HG03139 (cell line): ENCODE results near the gene STAT5A.
A peak's percentile ranks its signal among the peaks of the same experiment; 100 is the strongest.
"Not testable (repeated sequence)": the region's sequence is repeated elsewhere in the genome, so short reads cannot be mapped to it uniquely, and the experiment has no call there.

Experiments used
- ATAC-seq: cut with Tn5 transposase; IDR thresholded peaks from one replicate; pipeline ENCODE4 v1.9.1; 2021; ENCODE audit not compliant: unreplicated experiment

Gene STAT5A

DNA sequence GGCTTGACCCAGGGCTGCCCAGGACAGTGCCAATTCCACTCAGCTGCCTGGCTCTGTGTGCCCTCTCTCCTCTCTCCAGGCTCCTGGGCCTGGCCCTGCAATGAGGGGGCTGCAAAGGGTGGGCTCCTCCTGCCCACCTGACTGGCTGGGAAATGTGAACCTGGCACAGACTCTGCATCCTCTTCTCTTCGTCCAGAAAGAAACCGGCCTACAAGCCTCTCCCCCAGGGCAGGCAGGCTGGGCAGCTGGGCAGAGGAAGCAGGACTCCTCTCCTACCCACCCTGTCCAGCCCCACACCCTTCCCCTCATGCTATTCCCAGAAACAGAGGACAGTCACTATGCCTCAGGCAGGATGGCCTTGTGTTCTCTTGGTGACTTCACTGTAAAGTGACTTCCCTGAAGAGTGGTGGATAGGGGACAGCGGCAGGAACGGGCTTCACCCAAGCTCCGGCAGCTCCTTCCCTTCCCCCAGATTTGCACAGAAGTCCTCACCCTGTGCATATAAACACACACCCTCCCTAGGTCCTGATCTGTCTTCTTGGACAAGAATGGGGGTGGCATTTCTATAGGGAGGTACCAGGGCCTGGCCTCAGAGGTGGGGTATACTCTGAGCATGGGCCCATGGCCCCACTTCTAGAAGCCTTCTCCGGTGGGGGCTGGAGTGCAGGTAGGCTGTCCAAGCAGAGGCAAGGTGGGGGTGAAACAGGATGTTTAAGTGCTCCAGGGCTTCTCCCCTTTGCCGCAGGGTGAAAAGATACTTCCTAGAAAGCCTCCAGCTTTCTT, 4.9 kb upstream of the STAT5A start:
- ATAC-seq, result no peak

DNA sequence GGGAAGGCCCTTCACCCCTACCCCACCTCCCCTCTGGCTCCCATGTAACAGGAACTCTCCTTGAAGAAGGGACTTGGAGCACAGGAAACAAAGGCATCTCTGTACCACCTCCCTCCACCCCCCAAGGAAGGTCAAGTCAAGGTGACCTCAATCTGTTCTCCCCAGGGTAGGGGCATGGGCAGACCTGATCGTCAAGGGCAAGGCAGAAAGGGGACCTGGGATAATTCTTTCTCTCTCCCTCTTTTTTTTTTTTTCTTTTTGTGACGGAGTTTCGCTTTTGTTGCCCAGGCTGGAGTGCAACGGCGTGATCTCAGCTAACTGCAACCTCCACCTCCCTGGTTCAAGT, 4.3 kb upstream of the STAT5A start:
- no peak for ATAC-seq

DNA sequence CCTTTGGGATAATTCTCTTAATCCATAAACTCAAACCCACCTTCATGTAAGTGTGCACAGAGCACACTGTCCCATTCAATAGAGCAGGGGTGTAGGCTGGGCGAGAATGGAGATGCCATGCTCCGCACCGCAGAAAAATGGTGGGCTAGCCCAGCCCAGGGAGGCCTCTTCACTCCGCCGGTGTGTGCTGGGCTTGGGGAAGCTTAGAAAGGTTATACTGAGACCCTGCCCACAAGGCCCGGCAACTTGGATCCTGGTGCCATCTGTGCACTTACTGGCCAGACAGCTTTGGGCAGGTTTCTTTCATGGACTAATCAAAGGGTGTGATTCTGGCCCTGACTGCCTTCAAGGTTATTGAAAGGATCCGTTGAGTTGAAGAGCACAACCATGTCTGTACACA, 3.7 kb upstream of the STAT5A start:
- no peak for ATAC-seq

DNA sequence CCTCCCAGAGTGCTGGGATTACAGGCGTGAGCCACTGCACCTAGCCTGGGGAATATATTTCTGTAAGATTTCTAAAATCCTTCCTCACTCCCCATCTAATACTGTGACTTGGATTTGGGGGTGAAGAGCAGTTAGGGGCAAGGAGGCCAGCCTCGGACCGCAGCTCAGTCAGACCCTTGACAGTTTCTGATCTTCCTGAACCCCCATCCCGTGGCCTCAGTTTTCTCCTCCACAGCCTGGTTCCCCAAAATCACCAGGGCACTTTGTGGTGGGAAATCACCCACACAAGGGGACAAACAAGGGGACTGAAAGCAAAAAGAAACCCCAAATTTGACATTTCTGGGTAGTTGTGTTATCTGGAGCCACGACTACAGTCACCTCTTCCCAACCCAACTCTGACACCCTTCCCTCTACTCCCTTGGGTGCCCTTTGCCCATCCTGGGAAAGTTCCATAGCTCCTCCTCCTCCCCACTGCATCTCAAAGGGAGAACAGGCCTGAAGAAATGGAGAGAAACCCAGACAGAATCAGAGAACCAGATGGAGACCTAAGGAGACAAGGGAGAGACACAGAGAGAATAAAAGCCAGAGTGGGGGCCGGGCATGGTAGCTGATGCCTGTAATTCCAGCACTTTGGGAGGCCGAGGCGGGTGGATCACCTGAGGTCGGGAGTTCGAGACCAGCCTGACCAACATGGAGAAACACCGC, 2.8 kb upstream of the STAT5A start:
- ATAC-seq, result no peak

DNA sequence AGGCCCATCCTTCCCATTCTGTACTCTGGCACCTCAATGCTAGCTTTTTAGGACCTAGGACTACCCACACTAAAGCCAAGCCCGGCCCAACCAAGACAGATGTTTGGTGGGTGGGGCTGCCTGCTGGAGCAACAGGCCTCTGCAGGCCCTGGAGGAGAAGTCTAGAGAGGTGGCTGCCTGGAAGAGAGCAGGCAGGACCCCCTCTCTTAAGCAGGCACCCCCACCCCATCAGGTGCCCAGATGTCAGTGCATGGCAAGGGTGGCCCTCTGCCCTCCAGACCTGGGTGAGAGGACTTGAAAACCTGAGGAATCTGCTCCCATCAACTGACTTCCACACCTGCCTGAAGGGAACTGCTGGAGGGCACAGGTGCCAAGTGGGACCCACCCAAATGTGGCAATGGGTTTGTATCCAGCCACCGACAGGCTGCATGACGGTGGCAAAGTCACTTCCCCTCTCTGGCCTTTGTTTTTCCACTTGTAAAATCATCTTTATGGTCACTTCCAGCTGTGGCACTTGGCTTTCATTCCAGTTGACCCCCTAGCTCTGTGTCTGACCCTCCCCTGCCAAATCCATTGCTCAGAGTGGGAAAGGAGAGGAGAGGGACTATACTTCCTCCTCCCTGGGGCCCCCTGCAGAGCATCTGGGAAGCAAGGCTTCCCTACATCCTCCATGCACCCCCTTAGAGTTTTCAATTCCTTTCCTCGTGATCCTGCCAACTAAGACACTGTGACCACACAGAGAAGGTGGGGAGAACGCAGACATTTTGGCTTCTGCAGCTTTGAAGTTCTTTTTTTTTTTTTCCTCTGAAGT, 1.7 kb upstream of the STAT5A start:
- no peak for ATAC-seq

DNA sequence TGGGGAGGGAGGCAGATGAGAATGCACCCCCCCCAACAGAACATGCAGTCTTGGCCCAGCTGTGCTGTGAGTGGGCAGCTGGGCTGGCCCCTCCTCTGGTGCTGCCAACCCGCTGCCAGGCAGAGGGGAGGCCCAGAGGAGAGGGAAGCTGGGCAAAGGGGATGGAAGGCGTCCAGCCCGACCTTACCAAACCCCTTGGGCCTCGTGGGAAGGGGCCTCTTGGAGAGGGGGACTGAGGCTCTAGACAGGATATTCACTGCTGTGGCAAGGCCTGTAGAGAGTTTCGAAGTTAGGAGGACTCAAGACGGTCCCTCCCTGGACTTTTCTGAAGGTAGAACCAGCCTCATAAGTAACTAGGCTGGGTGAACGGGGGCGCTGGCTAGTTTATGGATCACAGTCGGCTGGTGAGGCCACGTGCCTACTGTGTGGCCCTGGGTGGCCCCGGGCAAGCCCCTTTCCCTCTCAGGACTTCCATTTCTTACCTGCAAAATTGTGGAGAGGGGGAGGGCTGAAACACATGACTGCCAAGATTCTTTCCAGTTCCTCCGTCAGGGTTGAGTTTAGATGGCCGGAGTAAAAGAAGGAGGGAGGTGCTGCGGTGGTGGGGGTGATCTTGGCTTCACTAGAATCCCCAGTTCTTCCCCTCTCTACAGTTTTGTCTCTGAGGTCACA, 857 bp upstream of the STAT5A start:
- ATAC-seq, result peak; percentile 17

DNA sequence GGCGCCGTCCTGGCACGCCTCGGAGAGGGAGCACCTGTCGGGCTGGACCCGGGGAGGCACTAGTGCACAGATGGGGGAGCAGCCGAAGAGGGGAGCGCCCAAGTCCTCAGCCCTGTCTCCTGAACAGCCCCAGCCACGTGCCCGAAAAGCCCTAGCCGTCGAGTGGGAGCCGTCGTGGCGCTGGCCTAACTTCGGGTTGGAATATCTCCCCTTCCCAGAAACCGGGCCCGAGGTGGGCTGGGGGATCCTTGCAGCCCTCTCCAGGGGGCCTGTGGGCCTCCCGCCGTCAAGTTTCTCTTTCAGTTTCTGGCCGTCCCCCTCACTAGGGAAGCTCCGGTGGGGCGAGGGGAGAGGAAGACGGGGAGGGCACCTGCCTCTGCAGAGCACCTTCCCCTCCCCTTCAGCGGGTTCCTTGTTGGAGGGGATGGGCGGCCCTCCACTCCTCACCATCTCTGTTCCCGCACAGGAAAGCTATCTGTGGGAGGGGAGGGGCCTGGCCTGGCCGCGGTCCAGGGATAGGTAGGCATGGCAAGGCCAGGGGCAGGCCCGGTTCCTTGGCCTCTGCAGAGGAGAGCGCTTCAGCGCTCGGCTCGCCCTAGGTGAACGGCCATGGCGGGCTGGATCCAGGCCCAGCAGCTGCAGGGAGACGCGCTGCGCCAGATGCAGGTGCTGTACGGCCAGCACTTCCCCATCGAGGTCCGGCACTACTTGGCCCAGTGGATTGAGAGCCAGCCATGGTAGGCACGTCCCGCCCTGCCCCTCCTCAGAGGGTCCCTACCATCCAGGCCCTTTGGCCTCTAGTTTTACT, 709 bp downstream of the STAT5A start:
- peak; percentile 17 for ATAC-seq

DNA sequence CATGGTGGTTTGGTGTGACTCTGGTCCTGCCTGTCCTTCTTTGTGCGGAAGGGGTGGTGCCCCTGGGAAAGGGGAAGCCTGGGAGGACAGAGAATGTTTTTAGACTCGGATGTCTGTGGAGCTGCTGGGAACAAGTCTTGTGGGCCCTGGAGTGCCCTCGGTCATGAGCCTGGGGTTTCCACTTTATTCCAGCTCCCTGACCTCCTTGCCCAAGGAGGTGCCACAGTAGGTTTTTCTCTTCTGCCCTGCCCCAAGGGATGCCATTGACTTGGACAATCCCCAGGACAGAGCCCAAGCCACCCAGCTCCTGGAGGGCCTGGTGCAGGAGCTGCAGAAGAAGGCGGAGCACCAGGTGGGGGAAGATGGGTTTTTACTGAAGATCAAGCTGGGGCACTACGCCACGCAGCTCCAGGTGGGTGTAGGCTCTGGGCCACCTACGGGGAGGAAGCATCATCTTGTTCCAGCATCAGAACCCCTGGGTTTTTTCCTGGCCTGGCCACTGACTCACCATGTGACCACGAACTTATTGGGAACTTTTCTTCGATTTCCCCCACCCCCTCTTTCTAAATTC, 1.4 kb downstream of the STAT5A start:
- no peak for ATAC-seq

DNA sequence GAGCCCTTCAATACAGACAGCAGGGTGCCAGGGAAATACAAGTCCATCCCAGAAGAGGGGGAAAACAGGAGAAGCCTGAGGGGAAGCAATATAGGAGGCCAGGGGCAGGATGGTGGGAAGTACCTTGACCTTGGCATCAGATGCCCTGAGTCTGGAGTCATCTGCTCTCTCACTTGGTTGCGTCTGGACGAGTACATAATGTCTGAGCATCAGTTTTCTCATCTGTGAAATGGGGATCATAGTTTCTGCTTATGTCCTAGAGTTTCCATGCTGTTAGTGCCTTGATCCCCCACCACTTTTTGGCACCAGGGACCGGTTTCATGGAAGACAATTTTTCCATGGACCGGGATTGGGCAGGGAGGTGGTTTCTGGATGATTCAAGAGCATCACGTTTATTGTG, 2.3 kb downstream of the STAT5A start:
- ATAC-seq, result no peak

DNA sequence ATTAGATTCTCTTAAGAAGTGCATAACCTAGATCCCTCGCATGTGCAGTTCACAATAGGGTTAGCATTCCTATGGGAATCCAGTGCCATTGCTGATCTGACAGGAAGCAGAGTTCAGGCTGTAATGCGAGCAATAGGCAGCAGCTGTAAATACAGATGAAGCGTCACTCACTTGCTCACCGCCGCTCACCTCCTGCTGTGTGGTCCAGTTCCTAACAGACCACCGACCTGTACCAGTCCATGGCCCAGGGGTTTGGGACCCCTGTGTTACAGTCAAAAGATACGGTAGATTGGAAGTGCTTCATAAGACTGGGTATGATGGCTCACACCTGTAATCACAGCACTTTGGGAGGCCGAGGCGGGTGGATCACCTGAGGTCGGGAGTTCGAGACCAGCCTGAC, 2.8 kb downstream of the STAT5A start:
- ATAC-seq, result no peak

DNA sequence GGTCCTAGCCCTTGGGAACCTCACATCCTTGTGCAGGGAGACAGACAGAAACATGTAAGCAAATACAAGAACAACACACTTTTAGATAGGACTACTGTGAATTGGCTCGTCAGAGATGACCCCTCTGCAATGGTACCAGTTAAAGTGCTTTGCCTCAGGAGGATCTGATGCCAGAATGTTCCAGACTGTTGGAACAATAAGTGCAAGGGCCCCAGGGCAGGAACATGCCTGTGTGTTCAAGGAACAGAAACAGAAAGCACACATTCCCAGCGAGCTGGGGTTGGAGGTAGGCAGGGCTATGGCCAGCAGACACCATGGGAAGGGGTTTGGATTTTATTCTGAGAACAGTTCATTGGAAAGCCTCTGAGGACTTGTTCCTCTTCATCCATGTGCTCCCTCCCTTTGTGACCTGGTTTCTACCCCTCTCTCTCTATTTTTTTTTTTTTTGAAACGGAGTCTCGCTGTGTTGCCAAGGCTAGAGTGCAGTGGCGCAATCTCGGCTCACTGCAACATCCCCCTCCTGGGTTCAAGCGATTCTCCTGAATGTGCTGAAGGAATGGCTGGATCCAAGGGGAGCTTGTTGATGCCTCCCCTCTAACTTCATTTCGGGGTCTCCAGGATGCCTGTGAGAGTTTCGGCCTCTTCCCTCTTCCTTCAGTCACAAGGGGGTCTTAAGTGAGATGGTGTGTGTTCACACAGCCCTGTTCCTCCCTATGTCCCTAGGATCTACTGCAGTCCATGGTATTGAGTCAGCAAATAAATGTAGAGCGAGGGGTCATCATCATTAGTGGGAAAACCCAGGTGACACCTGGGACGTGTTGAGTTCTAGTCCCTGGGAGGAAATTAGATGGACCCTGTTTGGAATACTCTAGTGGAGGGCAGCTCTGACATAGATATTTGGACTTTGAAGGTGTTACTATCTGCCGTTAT, 6.4 kb downstream of the STAT5A start:
- ATAC-seq, result no peak

DNA sequence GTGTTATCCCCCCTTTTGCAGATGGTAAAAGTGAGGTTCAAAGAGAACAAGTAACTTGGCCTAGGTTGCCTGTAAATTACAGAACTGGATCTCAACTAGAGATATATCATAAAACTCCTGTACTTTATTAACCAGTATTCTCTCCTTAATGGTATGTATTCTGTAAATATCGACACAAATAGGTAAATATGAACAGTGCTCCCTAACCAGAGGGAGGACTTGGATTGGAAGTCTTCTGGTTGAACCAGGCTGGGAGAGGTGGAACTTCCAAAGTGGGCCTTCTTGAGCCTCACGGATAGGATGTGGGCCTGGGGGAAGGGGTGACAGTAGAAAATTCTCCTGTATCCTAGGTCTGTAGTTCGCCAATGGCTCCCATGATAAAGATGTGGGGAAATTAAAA, 7.7 kb downstream of the STAT5A start:
- ATAC-seq, result no peak

DNA sequence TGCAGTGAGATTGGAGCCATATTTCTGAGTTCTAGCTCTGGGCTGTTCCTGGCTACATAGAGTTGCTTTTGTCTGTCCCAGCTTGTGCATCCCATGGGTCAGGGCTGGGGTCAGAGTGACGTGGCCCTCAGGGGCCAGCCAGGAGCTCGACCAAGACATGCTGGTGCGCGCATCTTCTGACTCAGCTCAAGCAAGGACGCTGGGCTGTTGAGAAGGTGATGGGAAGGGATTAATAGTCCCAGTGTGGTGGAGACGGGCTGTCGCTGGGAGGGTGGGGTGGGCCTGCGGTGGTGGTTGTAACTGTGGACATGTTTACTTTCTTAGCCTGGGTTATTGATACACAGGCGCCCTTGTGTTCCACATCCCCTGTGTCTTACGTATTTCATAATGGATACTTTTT, 9.5 kb downstream of the STAT5A start:
- ATAC-seq, result not testable (repeated sequence)

DNA sequence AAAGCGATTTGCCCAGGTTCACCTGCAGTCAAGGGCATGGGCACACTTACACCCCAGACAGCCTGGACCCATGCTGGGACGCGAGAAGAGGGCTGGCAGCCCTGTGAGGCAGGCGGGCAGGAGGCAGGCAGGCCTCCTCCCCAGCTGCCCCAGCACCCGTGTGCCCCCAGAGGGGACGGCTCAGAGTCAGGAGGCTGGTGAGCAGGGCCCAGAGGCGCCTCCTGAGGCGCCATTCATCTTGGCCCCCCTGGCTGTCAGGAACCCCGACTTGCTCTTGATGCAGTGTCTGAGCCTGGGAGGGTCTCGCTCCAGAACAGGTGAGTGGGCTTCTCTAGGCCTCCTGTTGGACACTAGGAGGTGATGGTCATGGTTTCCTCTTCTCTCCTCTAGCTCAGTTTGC, 11.1 kb downstream of the STAT5A start:
- ATAC-seq, result not testable (repeated sequence)

DNA sequence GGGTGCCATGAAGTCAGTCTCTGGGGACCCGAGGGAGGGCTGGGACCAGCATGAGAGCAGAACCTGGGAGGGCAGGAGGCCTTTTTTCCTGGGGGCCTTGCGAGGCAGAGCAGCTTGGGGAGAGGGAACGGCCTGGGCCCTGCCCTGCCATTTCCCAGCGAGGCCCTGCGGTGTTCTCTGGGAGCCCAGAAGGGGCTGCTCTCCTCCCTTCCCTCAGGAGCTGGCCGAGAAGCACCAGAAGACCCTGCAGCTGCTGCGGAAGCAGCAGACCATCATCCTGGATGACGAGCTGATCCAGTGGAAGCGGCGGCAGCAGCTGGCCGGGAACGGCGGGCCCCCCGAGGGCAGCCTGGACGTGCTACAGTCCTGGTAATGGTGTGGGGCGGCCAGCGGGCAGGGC, 11.6 kb downstream of the STAT5A start:
- ATAC-seq, result not testable (repeated sequence)

DNA sequence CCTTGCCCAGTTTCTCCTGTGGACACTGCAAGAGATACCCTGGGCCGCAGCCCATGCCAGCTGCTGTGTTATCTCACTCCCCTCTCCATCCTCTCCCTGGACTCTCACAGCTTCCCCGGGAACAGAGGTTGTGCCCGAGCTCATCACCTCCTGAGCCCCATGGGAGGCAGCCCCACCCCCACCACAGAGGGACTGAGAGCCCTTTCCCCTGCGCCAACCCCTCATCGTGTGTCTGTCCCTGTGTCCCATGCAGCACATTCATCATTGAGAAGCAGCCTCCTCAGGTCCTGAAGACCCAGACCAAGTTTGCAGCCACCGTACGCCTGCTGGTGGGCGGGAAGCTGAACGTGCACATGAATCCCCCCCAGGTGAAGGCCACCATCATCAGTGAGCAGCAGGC, 12.7 kb downstream of the STAT5A start:
- ATAC-seq, result no peak

DNA sequence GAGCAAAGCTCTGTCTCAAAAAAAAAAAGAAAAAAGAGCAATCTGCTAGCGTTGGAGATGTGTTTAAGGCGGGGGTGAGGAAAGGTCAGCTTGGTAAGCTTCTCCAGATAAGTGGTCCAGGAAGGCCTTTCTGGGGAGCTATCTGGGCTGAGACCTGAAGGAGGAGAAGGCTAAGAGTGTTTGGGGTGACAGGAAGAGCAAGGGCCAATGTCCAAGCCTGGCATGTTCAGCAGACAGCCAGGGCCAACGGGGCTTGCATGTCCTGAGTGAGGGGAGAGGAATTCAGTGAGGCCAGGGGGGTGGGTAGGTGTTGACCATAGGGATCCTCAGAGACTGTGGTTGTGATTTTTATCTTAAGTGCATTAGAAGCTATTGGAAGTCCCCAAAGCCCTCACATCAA, 15.4 kb downstream of the STAT5A start:
- ATAC-seq, result no peak

DNA sequence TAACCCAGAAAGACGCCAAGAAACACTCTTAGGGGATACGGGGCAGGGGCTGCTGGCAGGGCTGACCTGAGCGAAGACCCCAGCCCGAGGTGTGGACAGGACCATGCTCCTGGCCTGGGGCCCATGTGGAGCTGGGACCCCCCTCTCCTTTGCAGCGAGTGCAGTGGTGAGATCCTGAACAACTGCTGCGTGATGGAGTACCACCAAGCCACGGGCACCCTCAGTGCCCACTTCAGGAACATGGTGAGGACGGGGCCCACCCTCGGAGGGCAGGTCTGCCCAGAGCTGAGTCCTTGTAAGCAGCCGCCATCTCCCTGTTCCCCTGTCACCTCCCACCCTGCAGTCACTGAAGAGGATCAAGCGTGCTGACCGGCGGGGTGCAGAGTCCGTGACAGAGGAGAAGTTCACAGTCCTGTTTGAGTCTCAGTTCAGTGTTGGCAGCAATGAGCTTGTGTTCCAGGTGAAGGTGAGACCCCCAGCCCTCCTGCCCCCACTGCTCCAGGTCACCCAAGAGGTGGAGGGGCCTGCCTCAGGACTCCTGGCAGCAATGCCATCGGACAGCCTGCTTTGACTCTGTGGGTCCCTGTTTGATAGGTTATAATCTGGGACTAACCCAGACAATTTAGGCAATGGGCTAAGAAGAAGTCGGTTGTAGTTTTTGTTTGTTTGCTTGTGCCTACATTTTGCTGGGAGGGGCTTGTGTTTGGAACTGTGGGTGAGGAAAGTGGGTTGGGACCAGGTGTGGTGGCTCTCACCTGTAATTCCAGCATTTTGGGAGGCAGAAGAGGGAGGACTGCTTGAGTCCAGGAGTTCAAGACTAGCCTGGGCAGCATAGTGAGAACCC, 16.1 kb downstream of the STAT5A start:
- ATAC-seq, result no peak
